HCT116 (cell line): ENCODE data around the gene MRPL1. TPM values are rescaled to one million over a fixed set of nuclear protein-coding genes. Genes with fewer than 3 reads are reported as not detected.
"Not testable (repeated sequence)": the region's sequence is repeated elsewhere in the genome, so short reads cannot be mapped to it uniquely, and the experiment has no call there.

Experiments
- ATAC-seq: fragments of 200-7000 bp; cut with Tn5 transposase; 2 replicates; pipeline ENCODE4 v1.9.1; 2020; ENCODE audit warnings: mild to moderate bottlenecking, moderate library complexity
- BruUV-seq: library from RNA; stranded (reverse); fragments of 400-500 nt; replicated peaks from 2 replicates; lab custom pipeline; 2021; lab: Mats Ljungman, UMichigan
- CTCF ChIA-PET: fragments of 300-600 bp; sonication (Branson Sonifier 250); formaldehyde crosslinking; loops from one replicate; lab custom pipeline; 2021; ENCODE audit warnings: antibody characterized with exemption; lab: Charles Lee
- POLR2A ChIA-PET: fragments of 300-600, 350-600 bp; sonication (Branson Sonifier 250); formaldehyde crosslinking; loops from one replicate; lab custom pipeline; 2021; ENCODE audit warnings: antibody characterized with exemption; lab: Charles Lee
- RAD21 ChIA-PET, 2 experiments: fragments of 300-600 bp; sonication (Branson Sonifier 250); formaldehyde crosslinking; loops; one replicate each; lab custom pipeline; 2023; ENCODE audit warnings: low total read pairs in 2 of 2; ENCODE audit not compliant: uncharacterized antibody in 2 of 2, unreplicated experiment in 2 of 2, low non-redundant PET in 1 of 2; lab: Charles Lee
- DNase-seq: peaks from one replicate; pipeline ENCODE4 v3.0.0-alpha.2; 2010; ENCODE audit warnings: low read depth, low spot score
- H2AFZ ChIP-seq: fragments of 200-600 bp; shearing (Covaris generic), sonication (generic); 2 replicates; pipeline ENCODE4 v1.6.1; 2017; ENCODE audit warnings: low read depth, mixed run types, mixed read lengths, antibody characterized with exemption, low read length; ENCODE audit not compliant: poor library complexity, severe bottlenecking
- H3K27ac ChIP-seq: 2 replicates; pipeline ENCODE4 v1.5.1; 2012; ENCODE audit warnings: low read depth, low read length
- H3K27me3 ChIP-seq: fragments of 200-600 bp; sonication (generic); 2 replicates; pipeline ENCODE4 v1.6.1; 2016; ENCODE audit warnings: mixed run types, low read length, mixed read lengths; ENCODE audit not compliant: insufficient read depth
- H3K36me3 ChIP-seq, 2 experiments: fragments of 200-500 bp in 1 of 2; fragments of 200-600 bp in 1 of 2; sonication (Bioruptor generic) in 1 of 2; sonication (generic) in 1 of 2; 2 replicates each; pipeline versions ENCODE4 v1.5.1 to v1.6.1; 2014 to 2016; ENCODE audit warnings: low read length in 2 of 2, inconsistent platforms in 1 of 2, mixed read lengths in 1 of 2, mixed run types in 1 of 2; ENCODE audit not compliant: insufficient read depth in 2 of 2, control insufficient read depth in 1 of 2
- H3K4me1 ChIP-seq, 2 experiments: fragments of 200-600 bp in 1 of 2; sonication (generic) in 1 of 2; 2 replicates each; pipeline versions ENCODE4 v1.5.1 to v1.6.1; 2012 to 2017; ENCODE audit warnings: low read length in 2 of 2, inconsistent platforms in 1 of 2, mild to moderate bottlenecking in 1 of 2, mixed read lengths in 1 of 2, mixed run types in 1 of 2, moderate library complexity in 1 of 2; ENCODE audit not compliant: insufficient read depth in 2 of 2, control insufficient read depth in 1 of 2
- H3K4me2 ChIP-seq: fragments of 200-600 bp; sonication (generic); 2 replicates; pipeline ENCODE4 v1.6.1; 2017; ENCODE audit warnings: mixed run types, low read length, mixed read lengths
- H3K4me3 ChIP-seq, 2 experiments: fragments of 200-600 bp in 1 of 2; sonication (generic) in 1 of 2; replicated peaks in 1 of 2; 2 replicates each; pipeline ENCODE4 v1.5.1; 2011 to 2016; ENCODE audit warnings: low read length in 2 of 2, control low read depth in 1 of 2, low read depth in 1 of 2, mild to moderate bottlenecking in 1 of 2, mixed read lengths in 1 of 2, mixed run types in 1 of 2
- H3K79me2 ChIP-seq: fragments of 200-600 bp; sonication (generic); 2 replicates; pipeline ENCODE4 v1.6.1; 2017; ENCODE audit warnings: mild to moderate bottlenecking, mixed run types, low read length, moderate library complexity, mixed read lengths; ENCODE audit not compliant: insufficient read depth
- H3K9ac ChIP-seq: fragments of 200-600 bp; sonication (generic); 2 replicates; pipeline ENCODE4 v1.6.1; 2016; ENCODE audit warnings: low read length, mixed read lengths
- H3K9me2 ChIP-seq: fragments of 200-600 bp; sonication (generic), shearing (Covaris generic); 2 replicates; pipeline ENCODE4 v1.6.1; 2017; ENCODE audit warnings: mixed run types, mild to moderate bottlenecking, moderate library complexity; ENCODE audit not compliant: insufficient read depth
- H3K9me3 ChIP-seq, 2 experiments: fragments of 200-500 bp in 1 of 2; fragments of 200-600 bp in 1 of 2; sonication (Bioruptor generic) in 1 of 2; sonication (generic) in 1 of 2; 2 replicates each; pipeline ENCODE4 v1.6.1; 2014 to 2017; ENCODE audit warnings: low read length in 2 of 2, mixed read lengths in 2 of 2, inconsistent platforms in 1 of 2, low read depth in 1 of 2, mild to moderate bottlenecking in 1 of 2, mixed run types in 1 of 2, moderate library complexity in 1 of 2; ENCODE audit not compliant: control insufficient read depth in 1 of 2, insufficient read depth in 1 of 2
- H4K20me1 ChIP-seq: fragments of 200-600 bp; sonication (generic), shearing (Covaris generic); 2 replicates; pipeline ENCODE4 v1.6.1; 2017; ENCODE audit warnings: mixed run types, mild to moderate bottlenecking, moderate library complexity; ENCODE audit not compliant: insufficient read depth
- CBX3 ChIP-seq: IDR thresholded peaks from 2 replicates; pipeline ENCODE4 v1.6.1; 2012; ENCODE audit warnings: low read depth
- CEBPB ChIP-seq: IDR thresholded peaks from 2 replicates; pipeline ENCODE4 v1.6.1; 2012; ENCODE audit warnings: low read depth
- ELF1 ChIP-seq: IDR thresholded peaks from 2 replicates; pipeline ENCODE4 v1.6.1; 2012; ENCODE audit warnings: low read depth, borderline replicate concordance
- YY1 ChIP-seq: IDR thresholded peaks from 2 replicates; pipeline ENCODE4 v1.6.1; 2011; ENCODE audit warnings: low read length, low read depth, moderate library complexity, mild to moderate bottlenecking; ENCODE audit not compliant: insufficient replicate concordance; ENCODE audit errors: extremely low read depth
- intact Hi-C: fragments of 100-400 bp; cut with micrococcal nuclease; formaldehyde crosslinking; loops from 2 replicates; pipeline ENCODE4 v1.10.0; 2022
- total RNA-seq: library from RNA; stranded (reverse); gene quantifications from one replicate; pipeline ENCODE4 v1.2.1, GENCODE V29; 2021; ENCODE audit not compliant: unreplicated experiment

The MRPL1 gene
- total RNA-seq, 1 experiment from 2014 or later = 54.9 TPM

DNA sequence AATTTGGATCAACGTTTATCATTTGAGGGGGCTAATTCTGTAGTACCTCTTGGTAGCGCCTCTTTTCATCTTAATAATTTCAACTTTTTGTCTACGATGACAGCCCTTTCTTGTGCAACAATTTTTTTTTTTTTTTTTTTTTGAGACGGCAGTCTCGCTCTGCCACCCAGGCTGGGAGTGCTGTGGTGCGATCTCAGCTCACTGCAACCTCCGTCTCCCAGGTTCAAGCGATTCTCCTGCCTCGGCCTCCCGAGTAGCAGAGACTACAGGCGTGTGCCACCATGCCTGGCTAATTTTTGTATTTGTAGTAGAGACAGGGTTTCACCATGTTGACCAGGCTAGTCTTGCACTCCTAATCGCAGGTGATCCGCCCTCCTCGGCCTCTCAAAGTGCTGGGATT lies 711 bp downstream of the MRPL1 start:
- H3K79me2 ChIP-seq = peaks cover 54% of the 10 kb centered on the region
- H2AFZ ChIP-seq = not testable (repeated sequence)

DNA sequence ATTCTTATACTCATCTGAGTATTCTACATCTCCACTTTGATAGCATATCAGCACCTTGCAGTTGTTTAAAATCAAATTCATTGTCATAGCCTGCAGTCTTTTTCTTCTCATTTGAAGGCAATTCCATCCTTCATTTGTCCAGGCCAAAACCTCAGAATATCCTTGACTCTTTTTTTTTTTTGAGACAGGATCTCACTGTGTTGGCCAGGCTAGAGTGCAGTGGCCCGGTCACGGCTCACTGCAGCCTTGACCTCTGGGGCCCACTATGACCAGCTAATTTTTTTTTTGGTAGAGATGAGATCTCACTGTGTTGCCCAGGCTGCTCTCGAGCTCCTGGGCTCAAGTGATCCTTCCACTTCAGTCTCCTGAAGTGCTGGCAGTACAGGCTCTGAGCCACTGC lies 2.6 kb downstream of the MRPL1 start:
- BruUV-seq = no TSS peak
- no peaks in the 10 kb centered on the region for H3K9me2 ChIP-seq
- intact Hi-C loops = no loop called here
- no peak overlapping the region for H3K27ac ChIP-seq
- TF ChIP-seq ELF1 (no peak), CEBPB (no peak), CBX3 (no peak), YY1 (no peak)
- H3K36me3 ChIP-seq = peaks cover 2 to 3% of the 10 kb centered on the region in 2 experiments; a peak in 1 of 4 replicates
- ChIA-PET POLR2A (no interaction called here), CTCF (no interaction called here), RAD21 (no interaction called here)
- H3K79me2 ChIP-seq = peaks cover 73% of the 10 kb centered on the region
- H3K27me3 ChIP-seq = no peaks in the 10 kb centered on the region
- H3K9me3 ChIP-seq = no peaks in the 10 kb centered on the region
- no peak overlapping the region for H3K4me3 ChIP-seq
- no peak overlapping the region for H3K9ac ChIP-seq
- no peak overlapping the region for H2AFZ ChIP-seq
- no peak overlapping the region for H3K4me2 ChIP-seq
- no peak for ATAC-seq
- no peaks in the 10 kb centered on the region for H4K20me1 ChIP-seq
- H3K4me1 ChIP-seq = peaks cover 6 to 17% of the 10 kb centered on the region in 2 experiments; a peak in 3 of 4 replicates
- DNase-seq = no peak

More for the DNA sequence above, 711 bp downstream of the MRPL1 start:
- H4K20me1 ChIP-seq, H3K27me3 ChIP-seq, DNase-seq, H3K9me3 ChIP-seq, BruUV-seq, POLR2A ChIA-PET, H3K9me2 ChIP-seq, RAD21 ChIA-PET, CTCF ChIA-PET, H3K36me3 ChIP-seq: not testable (repeated sequence)
- Histone ChIP-seq H3K4me2 (peak overlapping the region; percentile 90), H3K4me3 (peak overlapping the region; percentile 76 to 97), H3K27ac (peak overlapping the region; percentile 80), H3K4me1 (peaks cover 6 to 17% of the 10 kb centered on the region in 2 experiments; a peak in 3 of 4 replicates), H3K9ac (peak overlapping the region; percentile 88)
- intact Hi-C loops = loop anchor here (2.0 kb wide), 1 partner anchor 689 kb away; no protein-coding TSS in a partner anchor
- peak; percentile 18; the same call in 1 of the 2 replicates for ATAC-seq
